Measurements from ENCODE around the gene ARHGAP30.

ARHGAP30 gene

GRCh38 chr1:161008869-161009510 is 60.7 kb downstream of the ARHGAP30 start:
- DNase-seq, result no peak

- no peak for DNase-seq
These were observed 62.3 kb downstream of the ARHGAP30 start for GRCh38 chr1:161007369-161007768.

GRCh38 chr1:161006563-161006962 is 63.1 kb downstream of the ARHGAP30 start:
- DNase-seq, result no peak

GRCh38 chr1:161001525-161001924 is 68.2 kb downstream of the ARHGAP30 start:
- DNase-seq, result peak; percentile 49

GRCh38 chr1:161000736-161001480 is 68.8 kb downstream of the ARHGAP30 start:
- DNase-seq, result no peak

- no peak for DNase-seq
These were observed 70.3 kb downstream of the ARHGAP30 start for GRCh38 chr1:160999376-160999775.

GRCh38 chr1:160997323-160998038 is 72.2 kb downstream of the ARHGAP30 start:
- DNase-seq, result no peak
